Prostate gland (tissue), 2 donors: ENCODE measurements around the gene C1QTNF6.

Experiments
- POLR2AphosphoS5 ChIP-seq: sonication (generic); formaldehyde crosslinking; IDR thresholded peaks from one replicate; pipeline ENCODE4 v1.6.1; 2017; ENCODE audit warnings: antibody characterized with exemption
- TF ChIP-seq, protein P1 (sequence below), 4 experiments: fragments of 200-600 bp in 2 of 4; fragments of 450-650 bp in 2 of 4; sonication (generic) in 2 of 4; IDR thresholded peaks; 1 replicate in 3 of 4; 2 replicates in 1 of 4; pipeline ENCODE4 v1.5.1; 2016 to 2019; ENCODE audit warnings: antibody characterized with exemption in 4 of 4, mild to moderate bottlenecking in 2 of 4, moderate library complexity in 2 of 4

DNA sequence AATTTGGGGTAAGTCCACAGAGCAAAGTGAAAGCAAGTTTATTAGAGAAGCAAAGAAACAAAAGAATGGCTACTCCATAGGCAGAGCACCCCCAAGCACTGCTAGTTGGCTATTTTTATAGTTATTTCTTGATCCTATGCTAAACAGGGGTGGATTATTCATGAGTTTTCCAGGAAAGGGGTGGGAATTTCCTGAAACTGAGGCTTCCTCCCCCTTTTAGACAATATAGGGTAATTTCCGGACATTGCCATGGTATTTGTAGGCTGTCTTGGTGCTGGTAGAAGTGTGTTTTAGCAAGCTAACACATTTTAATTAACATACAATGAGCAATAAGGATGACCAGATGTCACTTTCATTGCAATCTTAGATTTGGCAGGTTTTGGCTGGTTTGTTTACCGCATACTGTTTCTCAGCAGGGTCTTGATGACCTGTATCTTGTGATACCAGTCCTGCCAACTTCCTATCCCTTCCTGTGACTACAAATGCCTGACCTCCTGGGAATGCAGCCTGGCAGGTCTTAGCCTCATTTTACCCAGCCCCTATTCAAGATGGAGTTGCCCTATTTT is 937 bp upstream of the C1QTNF6 start:
- TF ChIP-seq, protein P1, sequence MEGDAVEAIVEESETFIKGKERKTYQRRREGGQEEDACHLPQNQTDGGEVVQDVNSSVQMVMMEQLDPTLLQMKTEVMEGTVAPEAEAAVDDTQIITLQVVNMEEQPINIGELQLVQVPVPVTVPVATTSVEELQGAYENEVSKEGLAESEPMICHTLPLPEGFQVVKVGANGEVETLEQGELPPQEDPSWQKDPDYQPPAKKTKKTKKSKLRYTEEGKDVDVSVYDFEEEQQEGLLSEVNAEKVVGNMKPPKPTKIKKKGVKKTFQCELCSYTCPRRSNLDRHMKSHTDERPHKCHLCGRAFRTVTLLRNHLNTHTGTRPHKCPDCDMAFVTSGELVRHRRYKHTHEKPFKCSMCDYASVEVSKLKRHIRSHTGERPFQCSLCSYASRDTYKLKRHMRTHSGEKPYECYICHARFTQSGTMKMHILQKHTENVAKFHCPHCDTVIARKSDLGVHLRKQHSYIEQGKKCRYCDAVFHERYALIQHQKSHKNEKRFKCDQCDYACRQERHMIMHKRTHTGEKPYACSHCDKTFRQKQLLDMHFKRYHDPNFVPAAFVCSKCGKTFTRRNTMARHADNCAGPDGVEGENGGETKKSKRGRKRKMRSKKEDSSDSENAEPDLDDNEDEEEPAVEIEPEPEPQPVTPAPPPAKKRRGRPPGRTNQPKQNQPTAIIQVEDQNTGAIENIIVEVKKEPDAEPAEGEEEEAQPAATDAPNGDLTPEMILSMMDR (IDR thresholded peaks at IDR 0.05), result no peak
- peak; percentile 3 for TF ChIP-seq POLR2AphosphoS5
